ENCODE results near the gene CCR6.

DNA sequence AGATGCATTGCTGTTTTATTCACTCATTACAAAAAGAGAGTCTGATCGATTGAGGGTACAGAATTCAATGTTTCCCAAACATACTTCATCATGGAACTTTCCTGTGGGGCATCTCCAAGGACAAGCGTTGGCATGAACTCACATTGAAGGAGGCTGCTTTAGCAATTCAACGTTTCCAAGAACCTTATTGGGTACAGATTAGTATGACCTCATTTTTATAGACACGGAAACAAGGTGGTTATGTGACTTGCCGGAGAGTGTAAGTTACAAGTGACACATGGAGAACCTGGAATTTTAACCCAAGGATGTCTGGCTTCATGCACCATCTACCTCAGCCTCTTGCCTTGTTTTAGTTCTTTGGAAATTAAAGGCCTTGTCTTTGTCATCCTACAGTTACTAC, 26.1 kb downstream of the CCR6 start:
- TF ChIP-seq ZNF205 (CRISPR knock-in tag; IDR thresholded peaks at IDR 0.05) (no peak), CHCHD3 (CRISPR knock-in tag; IDR thresholded peaks at IDR 0.05) (no peak), YY1 (IDR thresholded peaks at IDR 0.05; ENCODE audit: insufficient read depth, insufficient replicate concordance, low read depth, low read length) (no peak), KAT7 (CRISPR knock-in tag; IDR thresholded peaks at IDR 0.05; ENCODE audit: borderline replicate concordance) (no peak), HCFC1 (IDR thresholded peaks at IDR 0.05; ENCODE audit: low read depth, low read length) (no peak), SRSF9 (IDR thresholded peaks at IDR 0.05; ENCODE audit: borderline replicate concordance, insufficient read depth, low read depth, low read length, poor library complexity, severe bottlenecking) (no peak), GLI4 (CRISPR knock-in tag; IDR thresholded peaks at IDR 0.05; ENCODE audit: borderline replicate concordance) (no peak)

Data from HepG2 (cell line).